NCI-H2196 (cell line): ENCODE results near the gene F10.
"Not testable (repeated sequence)": the region's sequence is repeated elsewhere in the genome, so short reads cannot be mapped to it uniquely, and the experiment has no call there.

Experiments
- DNase-seq: peaks from one replicate; lab custom pipeline; 2025; ENCODE audit not compliant: unreplicated experiment; lab: John Stamatoyannopoulos, UW

F10 gene

DNA sequence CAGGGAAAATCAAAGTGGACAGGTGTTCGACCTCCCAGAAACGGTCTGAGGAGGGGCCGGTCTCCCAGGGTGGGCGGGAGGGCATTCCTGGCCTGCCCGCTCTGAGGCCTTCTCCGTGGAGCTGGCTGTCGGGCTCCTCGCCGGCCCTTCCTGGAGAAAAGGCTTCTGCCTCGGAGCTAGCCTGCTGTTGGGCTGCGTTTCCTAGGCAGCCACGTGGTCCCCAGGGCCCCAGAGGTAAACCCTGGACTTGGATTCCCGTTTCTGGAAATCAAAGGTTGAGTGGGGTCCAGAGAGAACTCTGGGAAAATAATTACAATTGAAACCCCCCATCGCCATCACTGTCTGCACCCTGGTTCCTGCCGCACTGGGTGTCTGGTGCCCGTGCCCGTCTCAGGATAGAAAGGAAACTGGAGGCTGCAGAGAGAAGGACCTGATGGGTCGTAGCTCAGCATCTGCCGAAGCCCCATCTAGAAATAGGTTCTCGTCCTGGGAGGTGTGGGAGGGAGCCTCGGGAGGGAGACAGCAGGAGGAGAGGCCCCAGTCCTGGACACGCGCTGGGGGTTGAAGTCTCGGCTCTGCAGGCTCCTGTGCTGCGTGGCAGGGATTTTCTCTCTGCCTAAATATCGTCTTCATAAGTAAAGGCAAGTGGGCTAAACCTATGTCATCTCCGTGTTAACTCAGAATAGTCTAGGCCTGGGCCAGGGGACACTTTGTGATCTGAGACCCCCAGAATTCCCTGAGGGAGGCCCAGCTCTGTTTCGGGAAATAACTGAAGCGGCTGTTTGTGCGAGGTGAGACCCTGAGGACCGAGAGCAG lies 28.2 kb downstream of the F10 start:
- no peak for DNase-seq

DNA sequence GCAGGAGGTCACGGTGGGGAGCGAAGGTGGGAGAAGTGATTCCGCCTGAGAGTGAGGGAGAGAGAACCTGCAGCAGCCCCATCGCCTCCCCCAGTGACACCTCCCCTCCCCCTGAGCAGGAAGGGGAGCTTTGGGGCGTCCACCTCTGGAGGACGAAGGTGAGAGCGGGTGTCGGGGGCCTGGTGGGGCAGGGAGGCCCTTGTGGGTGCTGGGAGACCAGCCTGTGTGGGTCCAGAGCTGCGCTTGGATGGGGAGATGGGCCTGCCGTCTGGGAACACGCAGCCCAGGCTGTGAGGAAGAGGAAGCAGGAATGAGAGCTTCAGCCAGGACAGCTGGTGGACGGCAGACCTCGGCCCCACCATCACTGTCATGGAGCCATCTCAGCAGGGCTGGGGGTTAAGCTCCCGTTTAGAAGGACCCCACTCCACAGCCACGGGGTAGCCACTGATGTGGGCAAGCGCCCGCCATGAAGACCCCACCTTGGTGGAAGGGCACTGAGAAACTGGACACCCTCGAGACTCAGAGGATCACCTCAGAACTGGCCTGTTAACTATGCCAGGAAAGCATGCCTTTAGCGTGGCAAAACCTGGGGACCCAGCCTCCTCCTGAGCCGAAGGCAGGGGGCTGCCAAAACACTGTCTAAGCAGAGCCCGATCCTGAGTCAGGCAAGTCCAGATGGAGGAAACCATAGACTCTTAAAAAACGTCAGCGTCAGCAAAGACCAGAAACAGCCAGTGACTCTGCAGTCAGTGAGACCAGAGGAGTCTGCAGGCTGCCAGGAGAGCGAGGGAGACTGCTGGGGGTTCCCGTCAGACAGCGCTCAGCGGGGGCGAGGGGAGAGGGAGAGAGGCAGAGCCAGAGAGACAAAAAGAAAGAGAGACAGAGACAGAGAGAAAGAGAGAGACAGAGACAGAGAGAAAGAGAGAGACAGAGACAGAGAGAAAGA lies 29.4 kb downstream of the F10 start:
- DNase-seq: no peak

DNA sequence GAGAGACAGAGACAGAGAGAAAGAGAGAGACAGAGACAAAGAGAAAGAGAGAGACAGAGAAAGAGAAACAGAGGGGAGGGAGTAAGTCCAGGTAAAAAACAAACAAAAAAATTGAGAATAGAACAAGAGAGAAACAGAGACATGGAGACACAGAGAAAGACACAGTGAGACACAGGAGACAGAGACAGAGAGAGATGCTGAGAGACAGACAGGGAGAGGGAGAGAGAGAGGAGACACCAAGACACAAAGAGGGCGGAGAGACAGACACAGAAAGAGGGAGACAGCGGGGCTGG lies 30.0 kb downstream of the F10 start:
- no peak for DNase-seq

DNA sequence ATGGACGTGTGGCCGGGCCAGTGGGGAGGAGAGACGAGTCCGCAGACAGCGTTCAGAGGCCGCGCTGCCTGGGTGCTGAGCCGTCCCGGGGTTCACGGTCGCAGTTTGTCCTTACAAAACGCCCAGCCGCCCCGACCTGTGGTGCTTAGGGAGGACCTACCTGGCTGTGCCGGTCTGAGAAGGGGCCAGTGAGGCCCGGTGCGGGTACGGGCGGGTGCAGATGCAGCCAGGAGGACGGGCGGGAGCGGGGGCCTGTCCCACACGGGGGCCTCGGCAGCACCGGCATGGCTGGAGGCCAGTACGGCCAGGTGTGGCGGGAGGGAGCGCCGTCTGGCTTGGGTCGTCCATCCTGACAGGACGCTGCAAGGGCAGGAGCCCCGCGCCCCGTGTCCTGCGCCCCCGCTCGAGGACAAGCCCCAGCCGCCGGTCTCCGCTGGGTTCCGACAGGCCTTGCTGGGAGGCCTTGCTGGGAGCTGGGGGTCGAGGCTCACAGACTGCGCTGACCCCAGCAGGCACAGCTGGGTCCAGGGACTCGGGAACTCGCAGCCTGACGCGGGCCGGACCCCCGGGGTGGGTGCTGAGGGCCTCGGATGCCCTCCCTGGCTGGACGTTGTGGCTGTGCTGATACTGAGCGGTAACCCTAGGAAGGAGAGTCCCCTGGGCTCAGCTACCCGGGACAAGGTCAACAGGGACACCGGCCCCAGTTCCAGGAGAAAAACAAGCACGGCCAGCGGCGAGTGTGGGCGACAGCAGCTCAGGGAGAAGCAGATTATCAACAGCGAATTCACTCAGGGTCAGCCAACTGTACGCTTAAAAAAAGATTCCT lies 30.6 kb downstream of the F10 start:
- DNase-seq: no peak

DNA sequence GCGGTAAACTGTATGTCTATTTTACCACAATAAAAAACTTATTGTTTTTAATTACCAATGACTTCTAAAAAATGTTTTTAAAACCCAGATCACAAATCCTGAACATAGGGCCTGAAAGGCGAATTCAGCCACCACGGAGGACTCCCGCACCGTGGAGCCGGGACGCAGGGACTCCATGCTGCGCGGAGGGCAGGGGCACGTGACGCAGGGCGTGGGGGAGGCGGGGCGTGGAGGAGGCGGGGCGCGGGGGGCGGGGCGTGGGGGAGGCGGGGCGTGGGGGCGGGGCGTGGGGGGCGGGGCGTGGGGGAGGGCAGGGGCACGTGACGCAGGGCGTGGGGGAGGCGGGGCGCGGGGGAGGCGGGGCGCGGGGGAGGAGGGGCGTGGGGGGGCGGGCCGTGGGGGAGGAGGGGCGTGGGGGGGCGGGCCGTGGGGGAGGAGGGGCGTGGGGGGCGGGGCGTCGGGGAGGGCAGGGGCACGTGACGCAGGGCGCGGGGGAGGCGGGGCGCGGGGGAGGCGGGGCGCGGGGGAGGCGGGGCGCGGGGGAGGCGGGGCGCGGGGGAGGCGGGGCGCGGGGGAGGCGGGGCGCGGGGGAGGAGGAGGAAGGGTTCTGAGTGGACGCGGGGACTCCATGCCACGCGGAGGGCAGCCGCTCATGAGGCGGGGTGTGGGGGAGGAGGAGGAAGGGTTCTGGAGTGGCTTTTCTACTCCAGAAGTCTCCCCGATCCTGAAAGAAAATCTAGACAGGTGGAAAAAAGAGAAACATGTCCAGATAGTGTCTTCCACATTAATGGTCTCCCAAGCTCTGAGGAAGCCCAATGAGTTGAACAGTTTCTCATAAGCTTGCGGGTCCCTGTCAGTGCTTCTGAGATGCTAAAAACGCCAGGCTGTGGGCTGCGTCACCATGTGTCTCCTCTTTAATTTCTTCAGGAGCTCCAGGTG lies 31.5 kb downstream of the F10 start:
- peak; percentile 31 for DNase-seq

DNA sequence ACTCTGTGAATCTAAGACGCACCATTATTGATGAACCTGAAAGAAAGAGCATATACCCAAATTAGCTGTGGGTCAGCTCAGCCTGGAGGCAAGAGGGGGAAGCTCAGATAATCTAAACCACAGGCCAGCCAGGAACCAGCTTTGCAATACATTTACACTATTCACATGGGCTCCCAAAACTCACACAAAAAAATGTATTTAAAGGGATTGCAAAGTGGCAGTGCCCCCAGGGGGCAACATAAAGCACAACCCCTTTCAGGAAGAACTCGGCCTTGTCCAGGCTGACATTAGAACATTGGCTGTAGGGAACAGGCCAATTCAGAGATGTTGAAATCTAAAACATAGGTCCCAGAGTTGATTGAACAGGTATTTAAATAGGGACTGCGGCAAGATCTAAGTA lies 32.6 kb downstream of the F10 start:
- no peak for DNase-seq

DNA sequence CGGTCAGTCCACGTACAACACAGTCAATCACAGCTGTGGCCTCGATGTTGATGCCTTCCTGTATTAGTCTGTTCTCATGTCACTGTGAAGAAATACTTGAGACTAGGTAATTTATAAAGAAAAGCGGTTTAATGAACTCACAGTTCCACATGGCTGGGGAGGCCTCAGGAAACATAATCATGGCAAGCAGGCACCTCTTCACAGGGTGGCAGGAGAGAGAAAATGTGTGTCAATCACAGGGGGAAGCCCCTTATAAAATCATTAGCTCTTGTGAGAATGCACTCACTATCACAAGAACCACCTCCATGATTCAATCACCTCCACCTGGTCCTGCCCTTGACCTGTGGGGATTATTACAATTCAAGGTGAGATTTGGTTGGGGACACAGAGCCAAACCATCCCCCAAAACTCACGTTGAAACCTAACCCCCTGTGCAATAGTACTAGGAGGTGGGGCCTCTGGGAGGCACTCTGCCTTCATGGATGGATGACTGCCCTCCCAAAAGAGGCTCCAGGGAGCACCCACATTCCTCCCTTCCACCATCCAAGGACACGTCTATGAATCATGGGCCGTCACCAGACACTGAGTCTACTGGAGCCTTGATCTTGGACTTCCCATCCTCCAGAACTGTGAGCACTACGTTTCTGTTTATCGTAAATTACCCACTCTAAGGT lies 33.5 kb downstream of the F10 start:
- no peak for DNase-seq

DNA sequence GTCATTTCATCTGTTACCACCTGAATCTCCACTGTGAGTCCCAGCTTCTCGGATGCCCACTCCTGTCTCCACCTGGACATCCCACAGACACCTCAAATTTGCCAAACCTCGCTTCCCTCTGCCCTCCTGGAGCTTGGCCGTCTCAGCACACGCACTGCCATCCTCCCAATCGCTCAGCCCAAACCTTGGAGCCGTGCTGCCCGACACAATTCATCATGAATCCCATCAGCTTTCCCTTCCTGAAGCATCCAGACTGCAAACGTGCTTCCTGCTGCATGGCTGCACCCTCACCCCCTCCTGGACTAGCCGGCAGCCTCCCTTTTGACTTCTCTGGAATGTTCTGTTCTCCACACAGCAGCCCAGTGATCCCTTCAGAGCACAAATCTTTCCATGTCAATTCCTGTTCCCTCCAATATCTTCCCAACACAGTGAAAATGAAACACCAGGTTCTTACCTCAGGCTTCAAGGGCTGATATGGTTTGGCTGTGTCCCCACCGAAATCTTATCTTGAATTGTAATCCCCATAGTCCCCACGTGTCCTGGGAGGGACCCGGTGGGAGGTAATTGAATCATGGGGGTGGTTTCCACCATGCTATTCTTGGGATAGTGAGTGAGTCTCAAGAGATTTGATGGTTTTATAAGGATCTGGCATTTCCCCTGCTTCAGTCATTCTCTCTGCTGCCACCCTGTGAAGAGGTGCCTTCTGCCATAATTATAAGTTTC lies 34.8 kb downstream of the F10 start:
- DNase-seq: no peak

DNA sequence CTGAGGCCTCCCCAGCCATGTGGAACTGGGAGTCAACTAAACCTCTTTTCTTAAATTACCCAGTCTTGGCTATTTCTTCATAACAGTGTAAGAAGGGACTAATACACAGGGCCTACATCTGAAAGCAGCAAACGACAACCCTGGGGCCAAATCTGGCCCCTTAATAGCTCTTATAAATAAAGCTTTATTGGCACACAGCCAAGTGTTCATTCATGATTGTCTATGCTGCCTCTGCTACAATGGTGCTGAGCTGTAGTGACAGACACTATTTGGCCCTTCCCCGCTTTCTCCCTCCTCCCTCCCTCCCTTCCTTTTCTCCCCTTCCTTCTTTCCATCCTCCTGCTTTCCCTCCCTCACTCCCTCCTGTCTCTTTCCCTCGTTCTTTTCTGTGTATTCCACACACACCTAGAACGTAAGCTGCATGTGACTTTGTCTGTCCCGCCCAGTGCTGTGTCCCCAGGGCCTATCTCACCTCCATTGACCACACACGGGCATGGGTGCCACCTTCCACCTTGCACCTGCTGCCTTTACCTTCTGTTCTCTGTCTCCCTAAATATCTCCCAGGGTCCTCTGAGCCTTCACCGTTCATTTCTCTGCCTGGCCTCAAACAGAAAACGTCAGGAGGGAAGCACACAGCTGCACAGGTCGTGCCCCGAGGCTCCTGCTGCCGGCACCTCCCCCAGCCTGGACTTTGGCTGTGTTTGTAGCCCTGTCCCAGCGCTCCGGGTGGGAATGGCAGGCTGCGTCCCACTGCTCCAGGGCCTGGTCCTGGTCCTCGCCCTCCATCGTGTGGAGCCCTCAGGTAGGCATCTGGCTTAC lies 35.5 kb downstream of the F10 start, which contains the start of gene PROZ:
Gene PROZ, plus strand, starts transcription at position 720 of the 819 bp plus-strand sequence. Its CDS starts 13 bp downstream, at position 733.
- no peak for DNase-seq

DNA sequence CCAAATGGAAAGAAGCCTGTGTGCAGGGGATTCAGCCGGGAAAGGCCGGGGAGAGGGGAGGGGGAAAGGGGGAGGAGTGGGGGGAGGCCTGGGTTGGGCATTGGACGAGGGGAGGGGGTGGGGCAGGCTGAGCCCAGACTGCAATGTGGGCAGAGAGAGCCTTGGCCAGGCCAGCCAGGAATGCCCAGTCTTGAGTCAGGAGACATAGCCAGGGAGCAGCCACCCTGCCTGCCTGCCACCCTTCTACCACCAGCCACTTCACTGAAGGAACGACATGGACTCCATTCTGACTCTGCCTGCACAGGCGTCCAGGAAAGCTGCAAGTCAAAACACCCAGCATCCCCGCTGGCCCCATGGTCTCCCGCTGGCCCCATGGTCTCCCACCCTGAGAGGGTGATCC lies 36.3 kb downstream of the F10 start:
- no peak for DNase-seq

DNA sequence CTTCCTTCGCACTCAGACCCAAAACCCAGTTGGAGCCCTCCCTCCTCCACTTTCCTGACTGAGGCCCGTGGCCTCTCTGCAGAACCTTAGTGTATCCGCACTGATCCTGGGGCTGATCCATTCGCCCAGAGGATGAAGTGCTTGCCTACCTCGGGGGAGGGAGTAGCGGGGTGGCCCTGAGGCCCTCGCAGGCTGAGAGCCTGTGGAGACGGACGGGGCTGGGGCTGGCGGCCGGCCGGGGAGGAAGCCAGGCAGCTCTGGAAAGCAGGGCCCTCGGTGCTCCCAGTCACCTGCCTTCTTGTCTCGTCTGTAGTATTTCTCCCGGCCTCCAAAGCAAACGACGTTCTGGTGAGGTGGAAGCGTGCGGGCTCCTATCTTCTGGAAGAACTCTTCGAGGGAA lies 37.1 kb downstream of the F10 start:
- DNase-seq: no peak

DNA sequence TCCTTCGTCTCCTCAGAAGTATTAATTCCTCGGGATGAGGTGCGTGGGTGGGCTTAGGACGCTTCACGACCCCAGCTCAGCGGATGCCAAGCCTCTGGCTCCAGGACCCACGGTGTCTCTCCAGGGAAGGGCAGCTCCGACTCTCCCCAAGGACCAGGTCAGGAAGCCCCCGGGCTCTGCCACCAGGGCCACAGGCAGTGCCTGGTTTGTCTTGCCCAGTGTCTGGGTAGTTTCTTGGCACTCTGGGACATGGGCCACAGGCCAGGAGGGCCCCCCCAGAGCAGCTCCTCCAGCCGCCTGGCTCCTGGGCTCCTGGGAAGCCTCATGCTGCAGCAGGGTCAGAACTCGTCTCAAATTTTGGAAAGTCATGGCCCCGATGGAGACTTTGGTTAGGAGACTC lies 38.4 kb downstream of the F10 start:
- DNase-seq: no peak

DNA sequence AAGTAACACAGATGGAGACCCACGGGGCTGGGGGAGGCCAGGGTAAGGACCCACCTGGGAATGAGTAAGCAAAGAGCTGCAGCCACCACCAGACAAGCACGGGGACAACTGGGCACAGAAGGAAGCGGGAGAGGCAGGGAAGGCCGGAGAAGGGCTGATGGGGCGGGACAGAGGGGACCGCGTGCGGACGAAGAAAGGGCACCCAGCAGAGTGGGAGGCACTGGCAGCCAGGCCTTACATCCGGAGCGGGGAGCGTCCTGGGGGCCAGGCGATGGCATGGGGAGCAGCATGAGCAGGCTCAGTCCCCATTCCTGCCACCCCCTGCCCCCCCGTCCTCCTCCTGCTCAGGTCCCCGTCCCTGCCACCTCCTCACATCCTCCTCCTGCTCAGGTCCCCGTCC lies 38.8 kb downstream of the F10 start:
- DNase-seq: no peak

DNA sequence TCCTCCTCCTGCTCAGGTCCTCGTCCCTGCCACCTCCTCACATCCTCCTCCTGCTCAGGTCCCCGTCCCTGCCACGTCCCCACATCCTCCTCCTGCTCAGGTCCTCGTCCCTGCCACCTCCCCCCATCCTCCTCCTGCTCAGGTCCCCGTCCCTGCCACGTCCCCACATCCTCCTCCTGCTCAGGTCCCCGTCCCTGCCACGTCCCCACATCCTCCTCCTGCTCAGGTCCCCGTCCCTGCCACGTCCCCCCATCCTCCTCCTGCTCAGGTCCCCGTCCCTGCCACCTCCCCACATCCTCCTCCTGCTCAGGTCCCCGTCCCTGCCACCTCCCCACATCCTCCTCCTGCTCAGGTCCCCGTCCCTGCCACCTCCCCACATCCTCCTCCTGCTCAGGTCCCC lies 39.4 kb downstream of the F10 start:
- not testable (repeated sequence) for DNase-seq

DNA sequence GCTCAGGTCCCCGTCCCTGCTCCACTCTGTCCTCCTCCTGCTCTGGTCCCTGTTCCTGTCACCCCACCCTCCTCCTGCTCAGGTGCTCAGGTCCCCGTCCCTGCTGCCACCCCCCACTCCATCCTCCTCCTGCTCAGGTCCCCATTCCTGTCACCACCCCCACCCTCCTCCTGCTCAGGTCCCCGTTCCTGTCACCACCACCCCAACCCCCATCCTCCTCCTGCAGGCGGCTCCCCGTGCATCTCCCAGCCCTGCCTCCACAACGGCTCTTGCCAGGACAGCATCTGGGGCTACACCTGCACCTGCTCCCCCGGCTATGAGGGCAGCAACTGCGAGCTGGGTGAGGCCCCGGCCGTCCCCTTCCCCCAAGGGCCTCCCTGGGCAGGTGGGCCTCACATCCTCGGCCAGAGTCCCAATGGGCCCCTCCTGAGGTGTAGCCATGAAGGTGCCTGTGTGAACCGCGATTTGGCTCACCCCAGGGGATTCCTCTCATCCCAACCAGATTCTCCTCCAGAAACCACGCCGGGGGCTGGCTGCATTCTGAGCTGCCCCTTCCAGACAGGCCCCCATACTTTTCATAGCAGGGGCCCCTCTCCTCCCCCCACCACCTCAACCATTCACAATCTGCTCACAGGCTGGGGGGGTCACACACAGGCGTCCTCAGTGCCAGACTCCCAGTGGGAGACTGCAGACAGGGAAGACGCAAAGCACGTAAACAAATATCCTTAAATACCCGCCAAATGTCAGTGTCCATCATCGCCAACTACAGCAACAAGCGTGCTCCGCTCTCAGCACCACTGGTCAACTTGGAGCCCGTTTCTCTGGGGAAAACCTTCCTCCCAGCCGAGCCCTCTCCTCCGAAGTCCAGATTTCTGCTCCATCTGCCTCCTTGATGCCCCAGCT lies 40.4 kb downstream of the F10 start:
- DNase-seq: no peak

DNA sequence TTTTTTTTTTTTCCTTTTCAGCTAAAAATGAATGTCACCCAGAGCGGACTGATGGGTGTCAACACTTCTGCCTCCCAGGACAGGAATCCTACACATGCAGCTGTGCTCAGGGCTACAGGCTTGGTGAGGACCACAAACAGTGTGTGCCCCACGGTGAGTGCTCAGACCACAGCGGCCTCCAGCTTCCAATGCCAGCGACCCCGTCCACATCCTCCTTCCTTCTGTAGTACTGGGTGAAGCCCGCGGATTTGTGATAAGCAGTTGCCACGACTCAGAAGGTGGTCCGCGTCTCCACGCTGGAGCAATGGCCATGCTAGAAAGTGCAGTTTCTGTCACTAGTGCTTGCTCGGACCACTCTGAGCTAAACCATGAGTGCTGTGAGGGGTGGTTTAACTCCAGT lies 41.9 kb downstream of the F10 start:
- DNase-seq: no peak

DNA sequence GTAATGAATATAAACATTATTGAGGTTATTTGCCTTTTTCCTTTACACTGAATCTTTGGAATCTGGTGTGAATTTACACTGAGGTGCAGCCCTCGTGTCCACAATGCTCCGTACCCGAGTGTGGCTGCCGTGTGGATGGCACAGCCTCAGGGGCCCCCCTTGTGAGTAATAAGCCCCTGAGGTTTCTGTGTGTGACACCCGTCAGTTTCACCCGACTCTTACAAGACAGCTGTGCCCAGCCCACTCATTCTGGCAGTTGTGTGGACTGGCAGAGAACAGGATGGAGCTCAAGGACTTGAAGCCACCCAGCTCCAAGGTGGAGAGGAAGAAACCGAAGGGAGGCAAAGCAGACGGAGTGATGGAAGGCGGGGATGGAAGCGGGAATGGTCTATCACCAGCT lies 43.7 kb downstream of the F10 start:
- no peak for DNase-seq
